ENCODE measurements around the gene PC.

Gene PC

GRCh38 chr11:66906061-66906733 lies 52.0 kb downstream of the PC start:
- DNase-seq, result no peak

GRCh38 chr11:66905631-66906030 lies 52.6 kb downstream of the PC start:
- DNase-seq, result no peak

GRCh38 chr11:66904981-66905521 lies 53.1 kb downstream of the PC start:
- no peak for DNase-seq

GRCh38 chr11:66904561-66904960 lies 53.6 kb downstream of the PC start:
- no peak for DNase-seq

GRCh38 chr11:66904055-66904454 lies 54.1 kb downstream of the PC start:
- no peak for DNase-seq

- DNase-seq, result no peak
Measured at GRCh38 chr11:66902486-66903177, 55.6 kb downstream of the PC start.

- no peak for DNase-seq
Measured at GRCh38 chr11:66901964-66902390, 56.2 kb downstream of the PC start.

- DNase-seq, result no peak
Measured at GRCh38 chr11:66894141-66894540, 64.0 kb downstream of the PC start.

GRCh38 chr11:66892911-66893310 lies 65.3 kb downstream of the PC start:
- DNase-seq, result no peak

GRCh38 chr11:66891851-66892660 lies 66.1 kb downstream of the PC start:
- DNase-seq, result no peak

GRCh38 chr11:66889960-66890359 lies 68.2 kb downstream of the PC start:
- DNase-seq, result no peak

GRCh38 chr11:66888282-66888681 lies 69.9 kb downstream of the PC start:
- DNase-seq, result no peak

GRCh38 chr11:66887526-66887925 lies 70.7 kb downstream of the PC start:
- DNase-seq, result no peak

- DNase-seq, result no peak
Measured at GRCh38 chr11:66886671-66887221, 71.4 kb downstream of the PC start.

GRCh38 chr11:66885950-66886440 lies 72.2 kb downstream of the PC start:
- DNase-seq, result no peak

GRCh38 chr11:66885469-66885868 lies 72.7 kb downstream of the PC start:
- no peak for DNase-seq

- no peak for DNase-seq
Measured at GRCh38 chr11:66884443-66884842, 73.7 kb downstream of the PC start.

GRCh38 chr11:66883016-66883965 lies 74.9 kb downstream of the PC start:
- DNase-seq, result peak; percentile 12 to 79

- peak; percentile 12 to 61 for DNase-seq
Measured at GRCh38 chr11:66882561-66883015, 75.6 kb downstream of the PC start.

- DNase-seq, result no peak
Measured at GRCh38 chr11:66881927-66882452, 76.2 kb downstream of the PC start.

- no peak for DNase-seq
Measured at GRCh38 chr11:66881451-66881835, 76.7 kb downstream of the PC start.

All from NCI-H446 (cell line).